ENCODE data around the gene GAS7. TPM values are rescaled to one million over a fixed set of nuclear protein-coding genes. Genes with fewer than 3 reads are reported as not detected.

Gene GAS7
- total RNA-seq, 3 donors from 2014 or later (not counting 1 experiment from before 2014, with no cell fraction given) = 70.7 to 89.1 (median 84.8) TPM

GRCh38 chr17:9900044-9900594, 298.3 kb downstream of the GAS7 start:
- DNase-seq (no peak), ATAC-seq (no peak)
- H3K27ac Mint-ChIP-seq = no peak overlapping the region
- Histone ChIP-seq H3K4me1 (ENCODE audit: control insufficient read depth, insufficient read depth, low read length) (no peaks in the 10 kb centered on the region), H3K36me3 (ENCODE audit: control insufficient read depth, insufficient read depth, low read length) (no peaks in the 10 kb centered on the region), H3K9me3 (ENCODE audit: control insufficient read depth, insufficient read depth, low read length) (no peaks in the 10 kb centered on the region), H3K27ac (ENCODE audit: low read length) (no peak overlapping the region), H3K27me3 (ENCODE audit: control insufficient read depth, insufficient read depth, low read length) (no peaks in the 10 kb centered on the region), H3K4me3 (ENCODE audit: low read length) (no peak overlapping the region)
- intact Hi-C loops (cut with micrococcal nuclease) = no loop called here
- 45% methylated on average over 8 of the region's 8 CpGs for WGBS (ENCODE audit: insufficient coverage)
- TF ChIP-seq, protein P1, sequence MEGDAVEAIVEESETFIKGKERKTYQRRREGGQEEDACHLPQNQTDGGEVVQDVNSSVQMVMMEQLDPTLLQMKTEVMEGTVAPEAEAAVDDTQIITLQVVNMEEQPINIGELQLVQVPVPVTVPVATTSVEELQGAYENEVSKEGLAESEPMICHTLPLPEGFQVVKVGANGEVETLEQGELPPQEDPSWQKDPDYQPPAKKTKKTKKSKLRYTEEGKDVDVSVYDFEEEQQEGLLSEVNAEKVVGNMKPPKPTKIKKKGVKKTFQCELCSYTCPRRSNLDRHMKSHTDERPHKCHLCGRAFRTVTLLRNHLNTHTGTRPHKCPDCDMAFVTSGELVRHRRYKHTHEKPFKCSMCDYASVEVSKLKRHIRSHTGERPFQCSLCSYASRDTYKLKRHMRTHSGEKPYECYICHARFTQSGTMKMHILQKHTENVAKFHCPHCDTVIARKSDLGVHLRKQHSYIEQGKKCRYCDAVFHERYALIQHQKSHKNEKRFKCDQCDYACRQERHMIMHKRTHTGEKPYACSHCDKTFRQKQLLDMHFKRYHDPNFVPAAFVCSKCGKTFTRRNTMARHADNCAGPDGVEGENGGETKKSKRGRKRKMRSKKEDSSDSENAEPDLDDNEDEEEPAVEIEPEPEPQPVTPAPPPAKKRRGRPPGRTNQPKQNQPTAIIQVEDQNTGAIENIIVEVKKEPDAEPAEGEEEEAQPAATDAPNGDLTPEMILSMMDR (IDR thresholded peaks at IDR 0.05) = no peak
- peaks cover 6 to 7% of the 10 kb centered on the region in 2 donors for H3K27me3 Mint-ChIP-seq (ENCODE audit: low read depth in 2 of 2)
- H3K4me1 Mint-ChIP-seq = peaks cover 5% of the 10 kb centered on the region in 2 donors
- H3K4me3 Mint-ChIP-seq = no peak overlapping the region
- H3K36me3 Mint-ChIP-seq = no peaks in the 10 kb centered on the region
- no peaks in the 10 kb centered on the region for H3K9me3 Mint-ChIP-seq

GRCh38 chr17:9899280-9900043, 298.9 kb downstream of the GAS7 start:
- ATAC-seq = no peak
- intact Hi-C loops (cut with micrococcal nuclease) = no loop called here
- no peak overlapping the region for H3K4me3 ChIP-seq (ENCODE audit: low read length)
- no peak overlapping the region for H3K27ac ChIP-seq (ENCODE audit: low read length)
- no peaks in the 10 kb centered on the region for H3K27me3 ChIP-seq (ENCODE audit: control insufficient read depth, insufficient read depth, low read length)
- DNase-seq = no peak
- no peaks in the 10 kb centered on the region for H3K9me3 ChIP-seq (ENCODE audit: control insufficient read depth, insufficient read depth, low read length)
- Mint-ChIP-seq H3K9me3 (no peaks in the 10 kb centered on the region), H3K4me3 (no peak overlapping the region), H3K27ac (no peak overlapping the region), H3K27me3 (ENCODE audit: low read depth in 2 of 2) (peaks cover 6 to 7% of the 10 kb centered on the region in 2 donors), H3K4me1 (peaks cover 5% of the 10 kb centered on the region in 2 donors), H3K36me3 (no peaks in the 10 kb centered on the region)
- 86% methylated on average over 20 of the region's 21 CpGs for whole genome bisulfite sequencing (ENCODE audit: insufficient coverage)
- no peaks in the 10 kb centered on the region for H3K4me1 ChIP-seq (ENCODE audit: control insufficient read depth, insufficient read depth, low read length)
- no peaks in the 10 kb centered on the region for H3K36me3 ChIP-seq (ENCODE audit: control insufficient read depth, insufficient read depth, low read length)
- TF ChIP-seq, protein P1 (IDR thresholded peaks at IDR 0.05) = no peak

DNA sequence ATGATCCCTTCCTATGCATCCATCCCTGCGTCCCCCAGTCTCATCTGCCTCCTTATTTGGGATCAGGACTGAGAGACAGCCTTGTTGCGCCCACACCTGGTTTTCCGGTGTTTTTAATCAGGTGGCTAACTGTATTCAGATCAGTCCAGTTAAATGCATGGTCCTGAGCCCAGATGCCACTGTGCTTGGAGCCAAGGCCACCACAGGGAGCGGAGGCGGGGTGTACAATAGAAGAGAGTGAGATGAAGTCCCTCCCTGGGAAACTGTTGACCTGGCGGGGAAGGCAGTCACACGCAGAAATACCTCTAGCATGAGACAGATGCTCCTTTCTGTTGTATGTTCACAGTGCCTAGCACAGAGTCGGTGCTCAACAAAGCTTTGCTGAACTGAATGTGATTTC, 299.6 kb downstream of the GAS7 start:
- no peak overlapping the region for H3K4me3 Mint-ChIP-seq
- no peak overlapping the region for H3K27ac Mint-ChIP-seq
- no peaks in the 10 kb centered on the region for H3K9me3 Mint-ChIP-seq
- intact Hi-C loops (cut with micrococcal nuclease) = no loop called here
- H3K27me3 ChIP-seq (ENCODE audit: control insufficient read depth, insufficient read depth, low read length) = no peaks in the 10 kb centered on the region
- peaks cover 5% of the 10 kb centered on the region in 2 donors for H3K4me1 Mint-ChIP-seq
- TF ChIP-seq, protein P1 (IDR thresholded peaks at IDR 0.05) = no peak
- no peak for ATAC-seq
- H3K4me3 ChIP-seq (ENCODE audit: low read length) = no peak overlapping the region
- no peaks in the 10 kb centered on the region for H3K36me3 ChIP-seq (ENCODE audit: control insufficient read depth, insufficient read depth, low read length)
- no peak overlapping the region for H3K27ac ChIP-seq (ENCODE audit: low read length)
- H3K27me3 Mint-ChIP-seq (ENCODE audit: low read depth in 2 of 2) = peaks cover 6 to 12% of the 10 kb centered on the region in 2 donors
- no peaks in the 10 kb centered on the region for H3K4me1 ChIP-seq (ENCODE audit: control insufficient read depth, insufficient read depth, low read length)
- 94% methylated on average over 8 of the region's 8 CpGs for WGBS (ENCODE audit: insufficient coverage)
- no peaks in the 10 kb centered on the region for H3K9me3 ChIP-seq (ENCODE audit: control insufficient read depth, insufficient read depth, low read length)
- H3K36me3 Mint-ChIP-seq = no peaks in the 10 kb centered on the region
- no peak for DNase-seq

Data from natural killer cell (primary cell).